Measurements from ENCODE around the gene WDR70.

- TF ChIP-seq EZH2phosphoT487 (IDR thresholded peaks at IDR 0.05; ENCODE audit: borderline replicate concordance, low read depth), result no peak
- no peak for TF ChIP-seq SIN3A (IDR thresholded peaks at IDR 0.05; ENCODE audit: borderline replicate concordance, low read depth, low read length)
Measured at GRCh38 chr5:37570597-37570996, 191.5 kb downstream of the WDR70 start.
